Activated naive CD4-positive, alpha-beta T cell treated with anti-CD3 and anti-CD28 coated beads, Interleukin-2, amount 10 ng/mL, durations not matched to agents 7 days and 5 days (primary cell): Measurements from ENCODE around the gene SUGCT.
"Not testable (repeated sequence)": the region's sequence is repeated elsewhere in the genome, so short reads cannot be mapped to it uniquely, and the experiment has no call there.

Experiments used
- CTCF ChIA-PET: fragments of 350-600 bp; sonication (Branson Sonifier 250); formaldehyde crosslinking; loops from one replicate; lab custom pipeline; 2021; ENCODE audit warnings: antibody characterized with exemption; lab: Charles Lee
- DNase-seq: peaks from one replicate; pipeline ENCODE4 v3.0.0-alpha.2; 2020
- H3K27ac Mint-ChIP-seq: one replicate; pipeline ENCODE4 v1.8.0; 2021; ENCODE audit warnings: mild to moderate bottlenecking, moderate library complexity, mixed read lengths
- H3K27me3 Mint-ChIP-seq: one replicate; pipeline ENCODE4 v1.8.0; 2021; ENCODE audit warnings: mild to moderate bottlenecking, mixed read lengths
- H3K36me3 Mint-ChIP-seq: one replicate; pipeline ENCODE4 v1.8.0; 2021; ENCODE audit warnings: mixed read lengths
- H3K4me1 Mint-ChIP-seq: one replicate; pipeline ENCODE4 v1.8.0; 2021; ENCODE audit warnings: mixed read lengths
- H3K4me3 Mint-ChIP-seq: one replicate; pipeline ENCODE4 v1.8.0; 2021; ENCODE audit warnings: mild to moderate bottlenecking, moderate library complexity, mixed read lengths
- H3K9me3 Mint-ChIP-seq: one replicate; pipeline ENCODE4 v1.8.0; 2021; ENCODE audit warnings: mixed read lengths

Gene SUGCT

DNA sequence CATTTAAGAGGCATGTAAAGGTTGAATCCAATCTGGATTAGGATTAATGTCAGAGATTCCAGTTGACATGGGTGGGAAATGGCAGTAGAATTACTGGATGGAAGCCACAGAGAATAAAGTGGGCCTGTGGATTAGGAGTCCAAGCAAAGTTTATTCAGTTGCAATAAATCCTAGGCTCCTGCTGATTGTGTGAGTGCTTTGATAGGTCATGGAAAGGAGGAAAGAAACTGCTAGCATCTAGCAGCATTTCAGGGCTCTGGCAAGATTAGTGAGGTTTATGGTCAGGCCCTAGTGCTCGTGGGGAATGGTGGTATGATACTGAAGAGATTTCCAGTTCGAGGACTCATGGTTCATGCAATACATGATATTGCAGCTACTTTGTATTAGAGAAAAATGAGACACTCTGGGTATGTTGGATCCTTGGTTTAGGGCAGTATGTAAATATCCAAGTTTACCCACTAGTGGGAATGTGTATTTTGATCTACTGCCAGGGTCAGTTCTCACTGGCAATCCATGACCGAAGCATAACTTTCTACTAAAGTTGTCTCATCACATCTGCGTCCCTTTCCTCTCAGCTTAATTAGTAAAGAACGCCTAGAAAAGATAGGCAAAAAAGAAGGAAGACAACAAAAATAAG, 235.0 kb downstream of the SUGCT start:
- Mint-ChIP-seq H3K4me1 (no peaks in the 10 kb centered on the region), H3K9me3 (peaks cover 4% of the 10 kb centered on the region), H3K36me3 (no peaks in the 10 kb centered on the region), H3K27me3 (no peaks in the 10 kb centered on the region), H3K27ac (no peak overlapping the region), H3K4me3 (no peak overlapping the region)
- no peak for DNase-seq
- CTCF ChIA-PET = interaction anchor here (0.6 kb wide), 1 partner anchor 1556 kb away, joined by 3 read pairs; no protein-coding TSS in a partner anchor

DNA sequence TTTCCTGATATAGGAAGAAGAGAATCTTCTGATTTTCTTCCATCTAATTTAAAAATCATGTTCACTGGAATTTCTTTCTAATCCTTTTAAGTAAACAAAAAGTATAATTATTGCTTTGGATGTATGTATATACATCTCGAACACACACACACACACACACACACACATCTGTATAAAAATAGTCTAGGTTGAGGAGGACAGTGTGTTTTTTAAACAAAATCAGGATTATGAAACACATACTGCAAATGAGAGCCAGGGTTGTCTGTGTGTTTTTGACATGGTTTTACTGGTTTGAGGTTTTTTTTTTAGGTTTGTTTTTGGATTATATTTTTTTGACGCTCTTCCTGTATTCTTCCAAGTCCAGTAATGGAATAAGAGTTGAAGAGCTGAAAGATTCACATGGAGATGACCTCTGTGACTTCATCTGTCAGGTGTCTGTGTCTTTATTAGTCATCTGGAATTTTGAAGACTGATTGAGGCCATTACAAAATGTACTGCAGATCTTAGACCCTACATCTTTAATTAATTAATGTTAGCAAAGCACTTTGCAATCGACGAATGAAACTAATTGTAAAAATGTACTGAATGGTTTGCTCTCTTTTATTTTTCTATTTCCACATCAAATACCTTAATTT, 237.1 kb downstream of the SUGCT start:
- CTCF ChIA-PET = no interaction called here
- no peaks in the 10 kb centered on the region for H3K36me3 Mint-ChIP-seq
- no peaks in the 10 kb centered on the region for H3K4me1 Mint-ChIP-seq
- no peak overlapping the region for H3K27ac Mint-ChIP-seq
- peaks cover 4% of the 10 kb centered on the region for H3K9me3 Mint-ChIP-seq
- H3K27me3 Mint-ChIP-seq = no peaks in the 10 kb centered on the region
- no peak overlapping the region for H3K4me3 Mint-ChIP-seq
- DNase-seq = no peak

DNA sequence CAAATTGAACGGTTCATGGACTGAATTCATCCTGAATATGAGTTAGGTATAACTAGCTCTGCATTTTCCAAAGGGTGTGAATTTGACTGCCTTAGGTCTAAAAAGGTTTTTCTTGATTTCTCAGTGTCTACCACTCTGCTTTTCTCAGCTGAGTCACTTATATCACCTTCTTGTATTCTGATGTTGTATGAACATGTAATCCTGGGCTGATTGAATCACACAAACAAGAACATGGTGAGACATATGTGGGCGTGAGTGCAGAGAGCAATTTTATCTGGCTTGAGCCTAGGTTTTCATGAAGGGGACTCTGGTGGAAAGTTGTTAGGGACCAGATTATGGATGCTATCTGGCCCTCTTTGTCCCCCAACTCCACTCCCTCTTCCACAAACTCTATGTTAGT, 239.8 kb downstream of the SUGCT start:
- Mint-ChIP-seq H3K9me3 (no peaks in the 10 kb centered on the region), H3K4me1 (no peaks in the 10 kb centered on the region), H3K27ac (no peak overlapping the region), H3K27me3 (no peaks in the 10 kb centered on the region), H3K36me3 (no peaks in the 10 kb centered on the region), H3K4me3 (no peak overlapping the region)
- CTCF ChIA-PET = interaction anchor here (1.1 kb wide), 1 partner anchor 45 kb away, joined by 3 read pairs; no protein-coding TSS in a partner anchor
- no peak for DNase-seq

DNA sequence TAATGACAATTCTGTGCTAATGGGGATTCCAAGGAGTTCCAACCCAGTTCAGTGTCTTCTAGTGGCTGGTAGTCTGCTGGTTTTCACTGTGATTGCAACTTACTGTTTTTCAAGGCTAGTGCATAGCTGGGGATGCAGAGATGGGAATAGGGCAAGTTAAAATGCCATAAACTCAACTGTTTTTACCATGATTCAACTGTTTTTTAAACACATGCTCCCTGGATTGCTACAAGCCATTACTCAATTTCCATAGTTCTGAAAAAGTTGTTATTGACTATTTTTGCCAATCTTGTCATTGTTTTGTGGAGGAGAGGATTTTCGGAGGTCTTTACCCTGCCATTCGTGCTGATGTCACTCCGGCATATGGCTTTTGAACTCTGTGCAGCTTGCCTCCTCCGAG, 245.3 kb downstream of the SUGCT start:
- Mint-ChIP-seq H3K9me3 (no peaks in the 10 kb centered on the region), H3K27ac (no peak overlapping the region), H3K27me3 (no peaks in the 10 kb centered on the region), H3K4me1 (no peaks in the 10 kb centered on the region), H3K36me3 (no peaks in the 10 kb centered on the region), H3K4me3 (no peak overlapping the region)
- no peak for DNase-seq
- CTCF ChIA-PET = no interaction called here

DNA sequence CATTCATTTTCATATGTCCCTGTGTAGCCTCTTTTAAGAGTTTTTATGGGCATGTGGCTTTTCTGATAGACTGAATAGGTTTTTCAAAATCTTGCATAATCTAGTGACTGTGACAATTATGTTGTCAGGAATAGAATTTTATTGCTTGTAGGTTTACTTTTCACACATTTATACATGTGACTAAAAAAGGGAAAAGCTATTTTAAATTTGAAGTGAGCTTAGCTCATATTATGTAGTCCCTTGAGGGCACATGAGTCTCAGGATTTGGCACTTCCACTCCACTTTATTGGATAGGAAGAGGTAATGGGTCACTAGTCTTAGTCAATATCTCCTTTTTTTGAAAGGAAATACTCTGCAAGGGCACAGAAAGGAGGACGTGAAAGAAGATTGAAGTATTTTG, 247.3 kb downstream of the SUGCT start:
- DNase-seq = no peak
- Mint-ChIP-seq H3K4me1 (no peaks in the 10 kb centered on the region), H3K4me3 (no peak overlapping the region), H3K27ac (no peak overlapping the region), H3K36me3 (no peaks in the 10 kb centered on the region), H3K9me3 (no peaks in the 10 kb centered on the region), H3K27me3 (no peaks in the 10 kb centered on the region)
- CTCF ChIA-PET = interaction anchor here (0.6 kb wide), 1 partner anchor 507 kb away, joined by 3 read pairs; no protein-coding TSS in a partner anchor

DNA sequence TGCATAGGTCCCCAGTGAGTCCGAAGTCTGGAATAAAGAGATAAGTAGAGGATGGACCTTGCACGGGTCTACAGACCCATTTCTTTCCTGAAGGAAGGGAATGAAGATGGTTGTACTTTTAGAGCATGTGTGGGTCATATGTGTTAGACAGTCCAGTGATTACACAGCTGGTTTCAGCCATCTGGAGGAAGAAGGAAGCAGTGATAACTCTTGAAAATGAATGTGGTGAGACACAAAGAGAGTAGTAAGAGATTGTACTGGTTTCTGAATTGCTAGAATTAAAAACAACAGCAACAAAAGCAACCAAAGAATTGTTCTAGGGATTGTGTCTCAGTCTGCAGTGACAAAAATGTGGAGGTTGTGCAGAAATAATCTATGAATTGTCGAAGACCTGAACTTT, 258.9 kb downstream of the SUGCT start:
- H3K4me3 Mint-ChIP-seq = no peak overlapping the region
- H3K27me3 Mint-ChIP-seq = no peaks in the 10 kb centered on the region
- DNase-seq = no peak
- CTCF ChIA-PET = no interaction called here
- no peaks in the 10 kb centered on the region for H3K36me3 Mint-ChIP-seq
- H3K4me1 Mint-ChIP-seq = no peaks in the 10 kb centered on the region
- H3K27ac Mint-ChIP-seq = no peak overlapping the region
- no peaks in the 10 kb centered on the region for H3K9me3 Mint-ChIP-seq

DNA sequence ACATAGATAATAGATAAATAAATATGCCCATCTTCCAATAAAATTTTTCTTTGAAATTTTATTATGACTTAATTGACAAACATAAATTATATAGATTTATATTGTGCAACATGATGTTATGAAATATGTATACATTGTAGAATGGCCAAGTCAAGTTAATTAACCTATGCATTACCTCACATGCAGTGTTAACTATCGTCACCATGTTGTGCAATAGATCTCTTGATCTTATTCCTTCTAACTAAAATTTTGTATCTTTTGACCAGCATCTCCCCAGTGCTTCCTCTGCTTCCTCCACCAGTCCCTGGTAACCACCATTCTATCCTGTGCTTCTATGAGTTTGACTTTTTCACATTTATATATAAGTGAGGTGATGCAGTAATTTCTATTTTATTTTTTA, 259.6 kb downstream of the SUGCT start:
- no peaks in the 10 kb centered on the region for H3K4me1 Mint-ChIP-seq
- CTCF ChIA-PET = no interaction called here
- no peaks in the 10 kb centered on the region for H3K36me3 Mint-ChIP-seq
- DNase-seq = no peak
- H3K9me3 Mint-ChIP-seq = no peaks in the 10 kb centered on the region
- no peaks in the 10 kb centered on the region for H3K27me3 Mint-ChIP-seq
- no peak overlapping the region for H3K4me3 Mint-ChIP-seq
- no peak overlapping the region for H3K27ac Mint-ChIP-seq

DNA sequence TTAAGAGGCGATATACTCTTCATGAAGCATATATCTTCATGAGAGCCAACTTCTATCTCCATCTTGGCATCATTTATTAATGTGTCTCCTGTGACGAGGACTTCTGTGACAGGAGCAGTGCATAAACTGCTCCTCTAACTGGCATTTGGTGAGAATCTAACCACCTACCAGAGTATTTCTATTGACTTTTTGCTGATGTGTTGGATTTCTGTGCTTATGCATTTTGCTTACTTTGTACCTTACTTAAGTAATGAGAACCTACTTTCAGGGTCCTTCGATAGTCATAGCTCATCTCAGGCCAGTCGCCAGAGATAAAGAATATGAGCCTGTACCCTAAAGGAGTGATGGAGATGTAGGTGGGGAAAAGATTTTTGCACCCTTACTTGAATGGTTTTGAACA, 265.7 kb downstream of the SUGCT start:
- Mint-ChIP-seq H3K9me3 (no peaks in the 10 kb centered on the region), H3K27me3 (no peaks in the 10 kb centered on the region), H3K27ac (no peak overlapping the region), H3K4me3 (no peak overlapping the region), H3K36me3 (no peaks in the 10 kb centered on the region), H3K4me1 (no peaks in the 10 kb centered on the region)
- no peak for DNase-seq
- CTCF ChIA-PET = no interaction called here

DNA sequence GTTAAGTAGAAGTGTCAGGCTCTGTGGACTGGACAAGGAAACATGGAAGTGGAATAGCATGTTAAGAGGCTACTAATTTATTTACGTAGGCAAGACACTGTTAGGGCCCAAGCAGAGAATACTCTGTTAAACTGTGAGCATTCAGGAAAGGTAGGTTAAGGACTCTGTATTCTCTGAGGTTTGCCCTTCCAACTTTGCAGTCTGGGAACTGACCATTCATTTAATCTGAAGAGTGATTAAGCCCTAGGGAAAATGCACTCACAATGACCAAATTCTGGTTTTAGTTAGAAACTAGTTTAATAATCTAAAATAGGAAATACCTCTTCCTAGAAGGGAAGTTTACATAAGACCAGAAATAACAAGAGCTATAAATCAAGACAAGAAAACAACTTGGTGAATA, 266.6 kb downstream of the SUGCT start:
- no peaks in the 10 kb centered on the region for H3K27me3 Mint-ChIP-seq
- H3K36me3 Mint-ChIP-seq = no peaks in the 10 kb centered on the region
- no peak overlapping the region for H3K27ac Mint-ChIP-seq
- no peak overlapping the region for H3K4me3 Mint-ChIP-seq
- CTCF ChIA-PET = no interaction called here
- no peak for DNase-seq
- no peaks in the 10 kb centered on the region for H3K4me1 Mint-ChIP-seq
- no peaks in the 10 kb centered on the region for H3K9me3 Mint-ChIP-seq

DNA sequence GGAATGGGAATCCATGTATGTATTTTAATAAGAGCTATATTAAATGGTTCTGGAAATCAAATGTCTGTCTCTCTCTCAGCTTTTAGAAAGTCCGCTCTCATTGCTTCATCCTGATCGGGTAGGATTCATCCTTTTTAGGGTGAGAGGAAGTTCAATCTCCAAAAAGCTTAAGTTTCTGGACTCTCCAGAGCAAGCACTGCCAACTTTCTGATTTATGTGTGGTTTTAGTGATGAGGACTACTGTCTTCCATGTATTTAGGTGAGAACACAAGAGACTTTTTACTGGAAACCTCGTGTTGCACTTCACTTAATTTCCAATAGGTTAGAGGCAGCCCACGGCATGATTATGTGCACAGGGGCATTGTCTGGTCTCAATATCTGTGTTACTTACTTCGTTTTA, 267.9 kb downstream of the SUGCT start:
- no peak overlapping the region for H3K27ac Mint-ChIP-seq
- CTCF ChIA-PET = no interaction called here
- H3K9me3 Mint-ChIP-seq = no peaks in the 10 kb centered on the region
- DNase-seq = no peak
- no peak overlapping the region for H3K4me3 Mint-ChIP-seq
- H3K36me3 Mint-ChIP-seq = no peaks in the 10 kb centered on the region
- no peaks in the 10 kb centered on the region for H3K4me1 Mint-ChIP-seq
- H3K27me3 Mint-ChIP-seq = no peaks in the 10 kb centered on the region

DNA sequence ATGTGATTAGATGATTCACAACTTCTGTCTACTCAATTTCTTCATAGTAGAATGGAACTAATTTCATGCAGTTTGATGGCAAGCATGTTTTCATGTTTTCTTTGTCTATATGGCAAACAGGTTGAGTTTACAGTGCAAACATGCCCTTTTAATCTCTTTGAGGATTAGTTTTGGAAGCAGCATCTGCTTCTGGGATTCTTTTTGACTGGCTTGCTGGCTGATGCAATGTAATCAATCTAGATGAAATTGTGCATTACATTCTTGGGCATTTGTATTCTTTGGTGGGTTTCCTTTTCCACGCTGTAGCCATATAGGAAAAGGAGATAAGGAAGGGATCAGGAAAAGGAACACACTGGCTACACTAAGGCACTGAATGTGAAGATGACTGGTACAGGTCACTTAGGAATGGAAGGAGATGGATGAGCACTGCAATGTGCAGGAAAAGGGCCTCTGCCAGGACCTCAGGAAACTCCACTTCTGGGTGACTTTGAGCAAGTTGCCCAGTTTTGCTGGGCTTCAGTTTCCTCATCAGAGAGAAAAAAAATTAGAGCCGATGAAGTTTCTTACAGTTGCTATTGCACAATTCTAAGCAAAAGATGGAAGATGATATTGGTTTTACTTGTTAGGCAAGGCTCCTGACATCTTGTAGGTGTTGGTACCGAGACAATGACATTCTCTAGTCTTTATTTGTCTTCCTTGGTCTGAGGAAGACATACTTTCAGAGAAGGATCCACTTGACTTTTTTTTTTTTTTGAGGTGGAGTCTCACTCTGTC, 269.1 kb downstream of the SUGCT start:
- no peak for DNase-seq
- Mint-ChIP-seq H3K27me3 (no peaks in the 10 kb centered on the region), H3K9me3 (no peaks in the 10 kb centered on the region), H3K4me1 (no peaks in the 10 kb centered on the region), H3K27ac (no peak overlapping the region), H3K4me3 (no peak overlapping the region), H3K36me3 (no peaks in the 10 kb centered on the region)
- CTCF ChIA-PET = no interaction called here

DNA sequence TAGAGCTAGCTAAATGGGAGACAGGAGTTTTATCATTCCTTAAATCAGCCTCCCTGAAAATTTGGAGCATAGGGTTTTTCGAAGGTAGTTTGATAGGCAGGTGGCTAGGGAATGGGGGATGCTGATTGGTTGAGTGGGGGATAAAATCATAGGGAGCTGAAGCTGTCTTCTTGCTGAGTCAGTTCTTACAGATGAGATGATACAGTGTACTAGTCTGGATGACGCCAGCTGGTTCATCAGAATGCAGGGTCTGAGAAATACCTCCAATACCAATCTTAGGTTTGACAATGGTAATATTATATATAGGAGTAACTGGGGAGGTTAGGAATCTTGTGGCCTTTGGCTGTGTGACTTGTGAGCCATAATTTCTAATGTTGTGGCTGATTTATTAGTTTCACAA, 271.2 kb downstream of the SUGCT start:
- DNase-seq = no peak
- H3K4me3 Mint-ChIP-seq = no peak overlapping the region
- H3K9me3 Mint-ChIP-seq = no peaks in the 10 kb centered on the region
- H3K27me3 Mint-ChIP-seq = no peaks in the 10 kb centered on the region
- CTCF ChIA-PET = no interaction called here
- H3K27ac Mint-ChIP-seq = no peak overlapping the region
- H3K4me1 Mint-ChIP-seq = no peaks in the 10 kb centered on the region
- H3K36me3 Mint-ChIP-seq = no peaks in the 10 kb centered on the region

DNA sequence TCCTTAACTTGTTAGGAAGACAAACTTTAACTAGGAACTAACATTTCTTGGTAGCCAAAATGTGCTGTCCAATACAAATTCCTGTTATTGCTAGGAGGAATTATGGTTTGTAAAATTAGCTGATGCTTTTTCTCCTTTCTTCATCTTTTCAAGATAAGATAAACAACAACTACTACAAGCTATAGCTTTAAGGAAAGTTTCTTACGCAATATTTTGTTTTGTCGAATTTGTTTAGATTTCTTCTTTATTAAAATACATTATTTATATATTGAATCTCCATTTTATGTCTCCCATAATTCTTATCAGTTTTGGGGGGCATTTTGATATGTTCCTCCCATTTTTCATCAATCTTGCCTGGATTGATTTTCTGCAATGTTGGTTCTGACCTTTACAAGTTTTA, 277.5 kb downstream of the SUGCT start:
- no peak overlapping the region for H3K27ac Mint-ChIP-seq
- no peaks in the 10 kb centered on the region for H3K4me1 Mint-ChIP-seq
- H3K4me3 Mint-ChIP-seq = no peak overlapping the region
- H3K9me3 Mint-ChIP-seq = no peaks in the 10 kb centered on the region
- CTCF ChIA-PET = no interaction called here
- no peak for DNase-seq
- H3K36me3 Mint-ChIP-seq = no peaks in the 10 kb centered on the region
- H3K27me3 Mint-ChIP-seq = no peaks in the 10 kb centered on the region

DNA sequence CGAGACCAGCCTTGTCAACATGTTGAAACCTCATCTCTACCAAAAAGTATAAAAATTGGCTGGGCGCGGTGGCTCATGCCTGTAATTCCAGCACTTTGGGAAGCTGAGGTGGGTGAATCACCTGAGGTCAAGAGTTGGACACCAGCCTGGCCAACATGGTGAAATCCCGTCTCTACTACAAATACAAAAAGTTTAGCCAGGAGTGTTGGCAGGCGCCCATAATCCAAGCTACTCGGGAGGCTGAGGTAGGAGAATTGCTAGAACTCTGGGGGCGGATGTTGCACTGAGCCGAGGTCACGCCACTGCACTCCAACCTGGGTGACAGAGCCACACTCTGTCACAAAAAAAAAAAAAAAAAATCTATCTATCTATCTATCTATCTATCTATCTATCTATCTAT, 279.9 kb downstream of the SUGCT start:
- H3K36me3 Mint-ChIP-seq, H3K27me3 Mint-ChIP-seq, H3K4me1 Mint-ChIP-seq, CTCF ChIA-PET, H3K27ac Mint-ChIP-seq, DNase-seq, H3K9me3 Mint-ChIP-seq, H3K4me3 Mint-ChIP-seq: not testable (repeated sequence)

DNA sequence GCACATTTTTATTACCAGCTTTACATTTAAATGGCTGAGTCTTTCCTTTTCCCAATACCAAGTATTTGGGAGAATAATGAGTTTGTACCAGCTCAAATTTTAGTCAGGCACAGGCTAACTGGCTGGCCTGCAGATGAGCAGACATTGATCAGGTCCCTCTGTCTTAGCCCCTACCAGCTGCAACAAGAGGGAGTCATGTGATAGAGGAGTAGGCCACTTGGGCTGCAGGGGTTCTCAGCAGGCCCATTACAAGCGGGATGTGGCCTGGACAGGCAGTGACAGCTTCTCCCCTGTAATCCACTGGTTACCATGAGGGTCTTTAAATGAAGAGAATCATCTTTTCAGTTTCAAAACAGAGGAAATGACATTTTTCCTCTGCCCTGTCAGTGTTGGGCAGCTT, 283.6 kb downstream of the SUGCT start:
- Mint-ChIP-seq H3K9me3 (no peaks in the 10 kb centered on the region), H3K4me1 (no peaks in the 10 kb centered on the region), H3K27me3 (no peaks in the 10 kb centered on the region), H3K27ac (no peak overlapping the region), H3K4me3 (no peak overlapping the region), H3K36me3 (no peaks in the 10 kb centered on the region)
- no peak for DNase-seq
- CTCF ChIA-PET = no interaction called here
